ENCODE data around the gene CLIC6. TPM values are rescaled to one million over a fixed set of nuclear protein-coding genes. Genes with fewer than 3 reads are reported as not detected.

The CLIC6 gene
- total and polyA plus RNA-seq, 7 donors = 0.50 to 35.5 (median 7.7) TPM

GRCh38 chr21:34648739-34649297 lies 20.0 kb upstream of the CLIC6 start:
- WGBS, 3 donors = 70 to 77% (median 74%) methylated on average over 6 of the region's 6 CpGs
- TF ChIP-seq, protein P1, sequence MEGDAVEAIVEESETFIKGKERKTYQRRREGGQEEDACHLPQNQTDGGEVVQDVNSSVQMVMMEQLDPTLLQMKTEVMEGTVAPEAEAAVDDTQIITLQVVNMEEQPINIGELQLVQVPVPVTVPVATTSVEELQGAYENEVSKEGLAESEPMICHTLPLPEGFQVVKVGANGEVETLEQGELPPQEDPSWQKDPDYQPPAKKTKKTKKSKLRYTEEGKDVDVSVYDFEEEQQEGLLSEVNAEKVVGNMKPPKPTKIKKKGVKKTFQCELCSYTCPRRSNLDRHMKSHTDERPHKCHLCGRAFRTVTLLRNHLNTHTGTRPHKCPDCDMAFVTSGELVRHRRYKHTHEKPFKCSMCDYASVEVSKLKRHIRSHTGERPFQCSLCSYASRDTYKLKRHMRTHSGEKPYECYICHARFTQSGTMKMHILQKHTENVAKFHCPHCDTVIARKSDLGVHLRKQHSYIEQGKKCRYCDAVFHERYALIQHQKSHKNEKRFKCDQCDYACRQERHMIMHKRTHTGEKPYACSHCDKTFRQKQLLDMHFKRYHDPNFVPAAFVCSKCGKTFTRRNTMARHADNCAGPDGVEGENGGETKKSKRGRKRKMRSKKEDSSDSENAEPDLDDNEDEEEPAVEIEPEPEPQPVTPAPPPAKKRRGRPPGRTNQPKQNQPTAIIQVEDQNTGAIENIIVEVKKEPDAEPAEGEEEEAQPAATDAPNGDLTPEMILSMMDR (IDR thresholded peaks at IDR 0.05) = no peak
- H3K36me3 ChIP-seq (ENCODE audit: insufficient read depth in 1 of 2, low read depth in 1 of 2) = no peaks in the 10 kb centered on the region

GRCh38 chr21:34649400-34649799 lies 19.4 kb upstream of the CLIC6 start:
- H3K36me3 ChIP-seq (ENCODE audit: insufficient read depth in 1 of 2, low read depth in 1 of 2) = no peaks in the 10 kb centered on the region
- no peaks in the 10 kb centered on the region for H3K4me1 ChIP-seq
- DNase-seq (no peak), ATAC-seq (no peak)
- 88 to 98% (median 92%) methylated on average over 3 of the region's 3 CpGs for WGBS, 3 donors
- no peaks in the 10 kb centered on the region for H3K27me3 ChIP-seq (ENCODE audit: insufficient read depth in 3 of 3, low read length in 2 of 3)
- peaks cover 4% of the 10 kb centered on the region for H3K9me3 ChIP-seq
- H3K27ac ChIP-seq = no peak overlapping the region
- no peak overlapping the region for H3K4me3 ChIP-seq
- TF ChIP-seq, protein P1 (IDR thresholded peaks at IDR 0.05) = no peak
- intact Hi-C loops (cut with DNase I) = loop anchor here in 1 of 2 donors (10.0 kb wide), 1 partner anchor 55 kb away; no protein-coding TSS in a partner anchor

More at GRCh38 chr21:34648739-34649297, 20.0 kb upstream of the CLIC6 start:
- no peak overlapping the region for H3K27ac ChIP-seq
- H3K9me3 ChIP-seq = peaks cover 4% of the 10 kb centered on the region
- no peaks in the 10 kb centered on the region for H3K4me1 ChIP-seq
- ATAC-seq = no peak
- no peak overlapping the region for H3K4me3 ChIP-seq
- no peaks in the 10 kb centered on the region for H3K27me3 ChIP-seq (ENCODE audit: insufficient read depth in 3 of 3, low read length in 2 of 3)
- intact Hi-C loops (cut with DNase I) = loop anchor here in 1 of 2 donors (10.0 kb wide), 1 partner anchor 54 kb away; no protein-coding TSS in a partner anchor
- no peak for DNase-seq

- Histone ChIP-seq H3K9me3 (peaks cover 4% of the 10 kb centered on the region), H3K27ac (no peak overlapping the region), H3K4me3 (no peak overlapping the region), H3K4me1 (no peaks in the 10 kb centered on the region), H3K36me3 (ENCODE audit: insufficient read depth in 1 of 2, low read depth in 1 of 2) (no peaks in the 10 kb centered on the region), H3K27me3 (ENCODE audit: insufficient read depth in 3 of 3, low read length in 2 of 3) (no peaks in the 10 kb centered on the region)
- DNase-seq (no peak), ATAC-seq (no peak)
- TF ChIP-seq, protein P1 (IDR thresholded peaks at IDR 0.05) = no peak
- 7 to 23% (median 17%) methylated on average over 1 of the region's 1 CpG for WGBS, 3 donors
- intact Hi-C loops (cut with DNase I) = no loop called here
Observed at GRCh38 chr21:34650861-34651431, 17.8 kb upstream of the CLIC6 start.

DNA sequence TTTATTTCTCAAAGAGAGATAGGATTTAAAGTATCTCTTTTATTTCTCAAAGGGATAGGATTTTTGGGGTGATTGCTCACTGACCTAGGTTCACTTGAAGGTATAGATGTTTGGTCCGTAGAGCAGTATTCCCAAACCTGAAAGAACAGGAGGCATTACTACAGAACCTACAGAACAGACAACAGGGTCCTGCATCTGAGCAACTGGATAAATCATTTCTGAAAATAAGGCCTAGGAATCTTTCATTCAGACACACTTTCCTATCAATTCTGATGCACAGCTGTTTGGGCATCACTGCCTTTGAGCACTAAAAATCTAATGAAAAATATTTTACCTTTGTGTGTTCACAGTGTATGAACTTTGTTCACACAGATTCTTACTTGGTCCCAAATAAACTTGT lies 17.2 kb upstream of the CLIC6 start:
- 84 to 91% (median 84%) methylated on average over 1 of the region's 1 CpG for WGBS, 3 donors
- peaks cover 4% of the 10 kb centered on the region for H3K9me3 ChIP-seq
- H3K4me1 ChIP-seq = no peaks in the 10 kb centered on the region
- no peak overlapping the region for H3K4me3 ChIP-seq
- H3K27ac ChIP-seq = no peak overlapping the region
- no peaks in the 10 kb centered on the region for H3K27me3 ChIP-seq (ENCODE audit: insufficient read depth in 3 of 3, low read length in 2 of 3)
- intact Hi-C loops (cut with DNase I) = no loop called here
- DNase-seq (no peak), ATAC-seq (no peak)
- no peaks in the 10 kb centered on the region for H3K36me3 ChIP-seq (ENCODE audit: insufficient read depth in 1 of 2, low read depth in 1 of 2)
- TF ChIP-seq, protein P1 (IDR thresholded peaks at IDR 0.05) = no peak

All from psoas muscle (tissue), 8 donors.